NCI-H1694 (cell line): ENCODE data around the gene MYADM.
"Not testable (repeated sequence)": the region's sequence is repeated elsewhere in the genome, so short reads cannot be mapped to it uniquely, and the experiment has no call there.

Source experiments
- DNase-seq: peaks from one replicate; lab custom pipeline; 2025; lab: John Stamatoyannopoulos, UW

Gene MYADM

GRCh38 chr19:53868892-53869804 is 1.5 kb downstream of the MYADM start:
- no peak for DNase-seq

- DNase-seq = not testable (repeated sequence)
Observed at GRCh38 chr19:53869805-53870484, 2.3 kb downstream of the MYADM start.

- DNase-seq = no peak
Observed at GRCh38 chr19:53870485-53870844, 2.8 kb downstream of the MYADM start.

GRCh38 chr19:53871454-53871853 is 3.8 kb downstream of the MYADM start:
- DNase-seq = no peak

- no peak for DNase-seq
Observed at GRCh38 chr19:53872762-53873161, 5.1 kb downstream of the MYADM start.

- DNase-seq = no peak
Observed at GRCh38 chr19:53873773-53874605, 6.3 kb downstream of the MYADM start.

- no peak for DNase-seq
Observed at GRCh38 chr19:53874606-53874990, 6.9 kb downstream of the MYADM start.

GRCh38 chr19:53875602-53876325 is 8.1 kb downstream of the MYADM start:
- no peak for DNase-seq

- no peak for DNase-seq
Observed at GRCh38 chr19:53876651-53877224, 9.1 kb downstream of the MYADM start.

- no peak for DNase-seq
Observed at GRCh38 chr19:53877361-53877766, 9.7 kb downstream of the MYADM start.

GRCh38 chr19:53878776-53879139 is 11.1 kb downstream of the MYADM start:
- no peak for DNase-seq

GRCh38 chr19:53879140-53880081 is 11.7 kb downstream of the MYADM start:
- DNase-seq = no peak

GRCh38 chr19:53880711-53881481 is 13.2 kb downstream of the MYADM start:
- DNase-seq = no peak

GRCh38 chr19:53881482-53882390 is 14.1 kb downstream of the MYADM start, which contains the start of gene PRKCG:
Gene PRKCG (plus strand): TSS chr19:53882197. CDS start chr19:53882495, 298 bp downstream.
- DNase-seq = no peak

- no peak for DNase-seq
Observed at GRCh38 chr19:53882391-53883050, 14.8 kb downstream of the MYADM start.

- no peak for DNase-seq
Observed at GRCh38 chr19:53883231-53883661, 15.6 kb downstream of the MYADM start.

GRCh38 chr19:53883741-53884140 is 16.1 kb downstream of the MYADM start:
- no peak for DNase-seq

GRCh38 chr19:53884256-53884655 is 16.6 kb downstream of the MYADM start:
- DNase-seq = no peak
